ENCODE data around the gene FBXO22. TPM values are rescaled to one million over a fixed set of nuclear protein-coding genes. Genes with fewer than 3 reads are reported as not detected.

FBXO22 gene
- total and polyA plus RNA-seq, 10 of the 15 experiments (the other 5 are each of a cell fraction or from before 2014, with no cell fraction given): 15.2 to 110 (median 42.8) TPM

DNA sequence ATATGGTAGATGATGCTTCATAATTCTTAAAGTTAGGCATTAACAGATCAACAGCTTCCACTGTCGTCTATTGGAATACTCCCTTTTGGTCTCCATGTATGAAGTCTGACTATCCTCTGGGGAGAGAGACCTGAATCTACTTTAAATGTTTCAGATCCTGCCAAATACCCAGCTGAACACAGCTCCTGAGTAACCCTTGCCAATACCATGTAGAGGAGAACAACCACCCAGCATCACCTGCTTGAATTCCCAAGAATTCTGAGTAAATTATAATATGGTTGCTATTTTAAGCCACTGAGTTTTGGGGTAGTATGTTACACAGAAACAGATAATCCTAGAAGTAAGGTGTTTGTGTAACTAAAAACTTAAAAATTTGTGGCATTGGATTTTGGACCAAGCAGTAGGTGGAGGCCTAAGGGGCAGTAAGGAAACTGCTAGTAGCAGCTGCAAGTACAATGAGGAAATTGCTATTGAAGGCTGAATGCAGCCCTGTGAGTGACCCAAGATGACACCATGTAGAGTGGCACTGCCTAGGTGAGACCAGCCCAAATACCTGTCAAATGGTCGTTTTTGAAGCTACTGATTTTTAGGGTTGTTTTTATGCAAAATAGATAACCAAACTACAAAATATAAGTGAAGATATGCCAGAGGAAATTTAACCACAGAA, 77.6 kb downstream of the FBXO22 start:
- SMC1A ChIA-PET (ENCODE audit: uncharacterized antibody, unreplicated experiment): interaction anchor here (0.7 to 2.2 kb wide), 2 partner anchors 158 to 455 kb away, joined by 3 to 5 read pairs; no protein-coding TSS in a partner anchor
- intact Hi-C loops (cut with micrococcal nuclease; ENCODE audit: unreplicated experiment) (no loop called here), in situ Hi-C loops (cut with MboI) (no loop called here)
- POLR2A ChIA-PET: no interaction called here
- H3K4me2 ChIP-seq (ENCODE audit: control insufficient read depth, insufficient read depth): no peak overlapping the region
- H3K4me1 ChIP-seq (ENCODE audit: control insufficient read depth, insufficient read depth, low read length): no peaks in the 10 kb centered on the region
- no peak overlapping the region for H3K27ac ChIP-seq (ENCODE audit: control insufficient read depth, insufficient read depth)
- no peaks in the 10 kb centered on the region; the same call in 2 of the 3 replicates for H3K9me3 ChIP-seq (replicated peaks; ENCODE audit: control insufficient read depth, insufficient read depth, low read length)
- CTCF ChIA-PET: no interaction called here
- H3K9ac ChIP-seq (ENCODE audit: control insufficient read depth, insufficient read depth, low read length): no peak overlapping the region
- H3K36me3 ChIP-seq (ENCODE audit: control insufficient read depth in 2 of 2, insufficient read depth in 2 of 2, low read length in 1 of 2): no peaks in the 10 kb centered on the region
- FAIRE-seq (no peak), DNase-seq (ENCODE audit: low read depth, low spot score) (no peak), ATAC-seq (no peak)
- RAD21 ChIA-PET (ENCODE audit: unreplicated experiment): interaction anchor here (1.1 kb wide), 1 partner anchor 158 kb away, joined by 4 read pairs; no protein-coding TSS in a partner anchor
- TF ChIP-seq LARP7 (IDR thresholded peaks at IDR 0.05): no peak
- TF ChIP-seq ZBED1 (IDR thresholded peaks at IDR 0.05; ENCODE audit: borderline replicate concordance): no peak
- TF ChIP-seq WRNIP1 (IDR thresholded peaks at IDR 0.05; ENCODE audit: borderline replicate concordance, low read depth, low read length): no peak
- TF ChIP-seq USF1 (IDR thresholded peaks at IDR 0.05; ENCODE audit: borderline replicate concordance, extremely low read length, insufficient read depth, low read depth, low read length): no peak
- TF ChIP-seq NR2F1 (conservative IDR thresholded peaks at IDR 0.05): no peak
- no peak for TF ChIP-seq FOXK2 (IDR thresholded peaks at IDR 0.05)
- H2AFZ ChIP-seq (ENCODE audit: control insufficient read depth, low read depth, low read length): no peak overlapping the region
- no peaks in the 10 kb centered on the region for H4K20me1 ChIP-seq (ENCODE audit: control insufficient read depth, insufficient read depth)
- H3K79me2 ChIP-seq (ENCODE audit: control insufficient read depth, insufficient read depth, low read length): no peaks in the 10 kb centered on the region
- no peak overlapping the region for H3K4me3 ChIP-seq
- BruUV-seq (replicated peaks): no TSS peak
- WGBS (ENCODE audit: insufficient coverage, insufficient replicate concordance, low lambda C conversion rate, missing lambda C conversion rate): 41% methylated on average over 2 of the region's 2 CpGs
- no peaks in the 10 kb centered on the region for H3K27me3 ChIP-seq (replicated peaks in 1 of 2; ENCODE audit: control insufficient read depth in 2 of 2, insufficient read depth in 2 of 2, low read length in 1 of 2)

DNA sequence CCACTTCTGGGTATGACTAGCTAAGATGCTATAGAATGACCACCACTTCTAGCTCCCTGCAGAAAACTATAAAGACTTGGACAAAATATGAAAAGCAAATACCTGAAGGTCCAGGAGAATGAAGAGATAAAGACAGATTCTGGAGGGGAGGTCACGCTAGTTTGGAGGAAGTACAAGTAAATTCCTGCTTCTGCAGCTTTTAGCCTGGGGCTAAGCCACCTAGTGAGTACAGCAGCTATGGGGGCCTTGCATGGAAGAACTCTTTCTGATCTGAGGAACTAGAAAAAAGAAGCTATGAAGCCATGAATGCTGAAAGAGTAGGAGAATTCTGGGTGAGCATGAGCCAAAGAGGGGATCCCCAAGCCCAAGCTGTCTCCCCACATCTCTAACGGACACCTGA, 78.8 kb downstream of the FBXO22 start:
- POLR2A ChIA-PET: no interaction called here
- BruUV-seq (replicated peaks): no TSS peak
- no peak for FAIRE-seq
- SMC1A ChIA-PET (ENCODE audit: uncharacterized antibody, unreplicated experiment): interaction anchor here (0.7 to 2.2 kb wide), 2 partner anchors 8 to 157 kb away, joined by 3 to 5 read pairs; no protein-coding TSS in a partner anchor
- Histone ChIP-seq H3K4me3 (no peak overlapping the region), H3K9me3 (replicated peaks; ENCODE audit: control insufficient read depth, insufficient read depth, low read length) (no peaks in the 10 kb centered on the region; the same call in 2 of the 3 replicates), H3K79me2 (ENCODE audit: control insufficient read depth, insufficient read depth, low read length) (no peaks in the 10 kb centered on the region), H3K4me2 (ENCODE audit: control insufficient read depth, insufficient read depth) (no peak overlapping the region), H3K9ac (ENCODE audit: control insufficient read depth, insufficient read depth, low read length) (no peak overlapping the region), H3K27ac (ENCODE audit: control insufficient read depth, insufficient read depth) (no peak overlapping the region), H2AFZ (ENCODE audit: control insufficient read depth, low read depth, low read length) (no peak overlapping the region), H4K20me1 (ENCODE audit: control insufficient read depth, insufficient read depth) (no peaks in the 10 kb centered on the region), H3K36me3 (ENCODE audit: control insufficient read depth in 2 of 2, insufficient read depth in 2 of 2, low read length in 1 of 2) (no peaks in the 10 kb centered on the region), H3K27me3 (replicated peaks in 1 of 2; ENCODE audit: control insufficient read depth in 2 of 2, insufficient read depth in 2 of 2, low read length in 1 of 2) (no peaks in the 10 kb centered on the region), H3K4me1 (ENCODE audit: control insufficient read depth, insufficient read depth, low read length) (no peaks in the 10 kb centered on the region)
- RAD21 ChIA-PET (ENCODE audit: unreplicated experiment): no interaction called here
- ATAC-seq: no peak
- CTCF ChIA-PET: interaction anchor here (1.0 to 1.2 kb wide), 2 partner anchors 157 to 167 kb away, joined by 3 to 4 read pairs; no protein-coding TSS in a partner anchor
- DNase-seq (ENCODE audit: low read depth, low spot score): no peak
- 67% methylated on average over 2 of the region's 2 CpGs for WGBS (ENCODE audit: insufficient coverage, insufficient replicate concordance, low lambda C conversion rate, missing lambda C conversion rate)
- in situ Hi-C loops (cut with MboI) (no loop called here), intact Hi-C loops (cut with micrococcal nuclease; ENCODE audit: unreplicated experiment) (no loop called here)
- TF ChIP-seq USF2 (IDR thresholded peaks at IDR 0.05; ENCODE audit: borderline replicate concordance, low read depth, low read length) (no peak), TARDBP (IDR thresholded peaks at IDR 0.05; ENCODE audit: borderline replicate concordance) (no peak), LARP7 (IDR thresholded peaks at IDR 0.05) (no peak), SPI1 (IDR thresholded peaks at IDR 0.05; ENCODE audit: borderline replicate concordance, insufficient read depth, low read depth, low read length) (no peak), ZZZ3 (IDR thresholded peaks at IDR 0.05; ENCODE audit: control insufficient read depth, insufficient read length, low read depth) (no peak), RAD21 (IDR thresholded peaks at IDR 0.05; ENCODE audit: insufficient read depth, low read depth, low read length) (no peak), BMI1 (IDR thresholded peaks at IDR 0.05; ENCODE audit: borderline replicate concordance) (no peak), POLR2AphosphoS5 (IDR thresholded peaks at IDR 0.05; ENCODE audit: low read length) (no peak), EED (IDR thresholded peaks at IDR 0.05; ENCODE audit: low read depth) (no peak)
- TF ChIP-seq, protein P1, sequence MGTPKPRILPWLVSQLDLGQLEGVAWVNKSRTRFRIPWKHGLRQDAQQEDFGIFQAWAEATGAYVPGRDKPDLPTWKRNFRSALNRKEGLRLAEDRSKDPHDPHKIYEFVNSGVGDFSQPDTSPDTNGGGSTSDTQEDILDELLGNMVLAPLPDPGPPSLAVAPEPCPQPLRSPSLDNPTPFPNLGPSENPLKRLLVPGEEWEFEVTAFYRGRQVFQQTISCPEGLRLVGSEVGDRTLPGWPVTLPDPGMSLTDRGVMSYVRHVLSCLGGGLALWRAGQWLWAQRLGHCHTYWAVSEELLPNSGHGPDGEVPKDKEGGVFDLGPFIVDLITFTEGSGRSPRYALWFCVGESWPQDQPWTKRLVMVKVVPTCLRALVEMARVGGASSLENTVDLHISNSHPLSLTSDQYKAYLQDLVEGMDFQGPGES (IDR thresholded peaks at IDR 0.05): no peak
